K562 (cell line): Measurements from ENCODE around the gene ARMC6. TPM values are rescaled to one million over a fixed set of nuclear protein-coding genes. Genes with fewer than 3 reads are reported as not detected.
A peak's percentile ranks its signal among the peaks of the same experiment; 100 is the strongest.

Experiments
- ATAC-seq: fragments of 200-7000 bp; cut with Tn5 transposase; 3 replicates; pipeline ENCODE4 v1.9.1; 2020; ENCODE audit warnings: moderate library complexity
- BruUV-seq: library from RNA; stranded (reverse); fragments of 400-500 nt; replicated peaks from 2 replicates; lab custom pipeline; 2021; lab: Mats Ljungman, UMichigan
- CTCF ChIA-PET: fragments of 300-600 bp; formaldehyde crosslinking; extraction: SDS; loops from one replicate; lab custom pipeline; 2021; ENCODE audit warnings: low intra/inter-chr PET ratio; lab: Yijun Ruan, JAX
- POLR2A ChIA-PET: fragments of 300-600, 350-650 bp; sonication (Branson Sonifier 250); formaldehyde crosslinking; extraction: SDS; loops from one replicate; lab custom pipeline; 2021; ENCODE audit warnings: antibody characterized with exemption, inconsistent platforms; lab: Yijun Ruan, JAX
- DNase-seq, 4 experiments: peaks; one replicate each; pipeline versions ENCODE4 v3.0.0 to v3.0.0-alpha.2; 2011 to 2018; ENCODE audit warnings: low spot score in 3 of 4, mixed read lengths in 3 of 4; ENCODE audit errors: extremely low read depth in 1 of 4
- FAIRE-seq: peaks from 2 replicates; lab custom pipeline; 2011; peaks lifted over from hg19 to GRCh38; lab: Jason Lieb, UNC
- H2AFZ ChIP-seq: 2 replicates; pipeline ENCODE4 v1.6.0; 2011; ENCODE audit warnings: low read depth, low read length, control low read depth, inconsistent platforms
- H3K27ac ChIP-seq: fragments of 200-600 bp; 3 replicates; pipeline ENCODE4 v1.8.0; 2011; ENCODE audit warnings: low read depth, mild to moderate bottlenecking, control low read depth, inconsistent platforms, low read length, moderate library complexity, mixed read lengths; ENCODE audit errors: extremely low read depth
- H3K27me3 ChIP-seq, 2 experiments: fragments of 300-600 bp in 1 of 2; 2 replicates in 1 of 2; 3 replicates in 1 of 2; pipeline versions ENCODE4 v1.6.0 to v1.8.0; 2011; ENCODE audit warnings: inconsistent platforms in 2 of 2, low read length in 2 of 2, mild to moderate bottlenecking in 1 of 2, mixed read lengths in 1 of 2, moderate library complexity in 1 of 2; ENCODE audit not compliant: control insufficient read depth in 2 of 2, insufficient read depth in 2 of 2
- H3K36me3 ChIP-seq: fragments of 300-600 bp; 3 replicates; pipeline ENCODE4 v1.8.0; 2011; ENCODE audit warnings: mild to moderate bottlenecking, low read length, inconsistent platforms; ENCODE audit not compliant: control insufficient read depth, insufficient read depth
- H3K4me1 ChIP-seq, 2 experiments: fragments of 200-600 bp in 1 of 2; replicated peaks in 1 of 2; 2 replicates in 1 of 2; 3 replicates in 1 of 2; pipeline versions ENCODE4 v1.5.1 to v1.8.0; 2011; ENCODE audit warnings: inconsistent platforms in 2 of 2, low read length in 2 of 2, mild to moderate bottlenecking in 1 of 2, mixed read lengths in 1 of 2, moderate library complexity in 1 of 2; ENCODE audit not compliant: control insufficient read depth in 2 of 2, insufficient read depth in 2 of 2
- H3K4me2 ChIP-seq: 2 replicates; pipeline ENCODE4 v1.6.1; 2011; ENCODE audit warnings: low read length, control low read depth, inconsistent platforms, mixed read lengths; ENCODE audit not compliant: insufficient read depth
- H3K4me3 ChIP-seq: fragments of 200-600 bp; sonication (generic), shearing (Covaris generic); 2 replicates; pipeline ENCODE4 v1.5.1; 2016; ENCODE audit warnings: control low read depth, inconsistent platforms
- H3K79me2 ChIP-seq: fragments of 200-600 bp; 3 replicates; pipeline ENCODE4 v1.8.0; 2011; ENCODE audit warnings: low read length, inconsistent platforms; ENCODE audit not compliant: control insufficient read depth, insufficient read depth
- H3K9ac ChIP-seq, 2 experiments: 2 replicates each; pipeline versions ENCODE4 v1.6.0 to v1.6.1; 2011; ENCODE audit warnings: low read depth in 2 of 2, low read length in 2 of 2, control low read depth in 1 of 2, inconsistent platforms in 1 of 2, mild to moderate bottlenecking in 1 of 2, mixed read lengths in 1 of 2; ENCODE audit not compliant: insufficient read depth in 1 of 2
- H3K9me1 ChIP-seq: one replicate; pipeline ENCODE4 v1.6.0; 2011; ENCODE audit warnings: inconsistent platforms, mild to moderate bottlenecking, low read length, moderate library complexity; ENCODE audit not compliant: control insufficient read depth, insufficient read depth
- H3K9me3 ChIP-seq: replicated peaks from 2 replicates; pipeline ENCODE4 v1.5.1; 2011; ENCODE audit warnings: low read depth, low read length, inconsistent platforms; ENCODE audit not compliant: control insufficient read depth, insufficient read depth
- H4K20me1 ChIP-seq: replicated peaks from 2 replicates; pipeline ENCODE4 v1.6.1; 2011; ENCODE audit warnings: low read length, inconsistent platforms, mixed read lengths; ENCODE audit not compliant: control insufficient read depth, insufficient read depth
- CXXC5 ChIP-seq: fragments of 250-450 bp; sonication (Bioruptor Pico); IDR thresholded peaks from 2 replicates; pipeline ENCODE4 v1.8.0; 2022; ENCODE audit warnings: inconsistent platforms, mild to moderate bottlenecking, moderate library complexity
- FOXP1 ChIP-seq: sonication (generic); formaldehyde crosslinking; IDR thresholded peaks from 2 replicates; pipeline ENCODE4 v1.8.0; 2022; ENCODE audit warnings: mild to moderate bottlenecking, missing genetic modification reagents
- L3MBTL2 ChIP-seq: fragments of 450-650 bp; IDR thresholded peaks from 2 replicates; pipeline ENCODE4 v1.6.1; 2016; ENCODE audit warnings: mild to moderate bottlenecking, moderate library complexity
- MAZ ChIP-seq, 2 experiments: fragments of 450-650 bp in 1 of 2; sonication (generic) in 1 of 2; formaldehyde crosslinking; IDR thresholded peaks in 1 of 2; conservative IDR thresholded peaks in 1 of 2; 2 replicates each; pipeline versions ENCODE4 v1.4.0 to v1.5.0; 2020; ENCODE audit warnings: mild to moderate bottlenecking in 1 of 2, missing genetic modification reagents in 1 of 2
- MEF2D ChIP-seq: conservative IDR thresholded peaks from 2 replicates; pipeline ENCODE4 v1.6.1; 2016; ENCODE audit warnings: low read depth, missing genetic modification characterization, missing compliant biosample characterization
- NFRKB ChIP-seq: fragments of 450-650 bp; IDR thresholded peaks from 2 replicates; pipeline ENCODE4 v1.6.1; 2016; ENCODE audit warnings: low read depth
- TBL1XR1 ChIP-seq, 2 experiments: IDR thresholded peaks; 2 replicates each; pipeline ENCODE4 v1.6.1; 2012; ENCODE audit warnings: improper control_type of control experiment in 2 of 2, low read length in 2 of 2, mild to moderate bottlenecking in 1 of 2
- XRCC4 ChIP-seq: IDR thresholded peaks from one replicate; pipeline ENCODE4 v1.6.1; 2011; ENCODE audit not compliant: insufficient read depth, insufficient read length; ENCODE audit errors: extremely low read depth
- ZKSCAN8 ChIP-seq: fragments of 200-800 bp; sonication (Bioruptor generic); IDR thresholded peaks from 2 replicates; pipeline ENCODE4 v1.6.1; 2016; ENCODE audit warnings: missing genetic modification characterization, missing compliant biosample characterization
- ZNF518B ChIP-seq: fragments of 250-450 bp; sonication (Bioruptor Pico); IDR thresholded peaks from 2 replicates; pipeline ENCODE4 v1.5.0; 2021; ENCODE audit warnings: mild to moderate bottlenecking, moderate library complexity
- WGBS: fragments of 100-300 bp; shearing (Covaris generic); methylation state at CpG from one replicate; pipeline ENCODE4 v1.1.6; 2016; ENCODE audit warnings: low coverage, mixed read lengths; ENCODE audit not compliant: insufficient coverage; ENCODE audit errors: missing lambda C conversion rate; 5-methylcytosine and 5-hydroxymethylcytosine counted together
- in situ Hi-C: fragments of 300-500 bp; cut with MboI; formaldehyde crosslinking; loops from 4 replicates; pipeline ENCODE4 v1.15.0; 2018; ENCODE audit warnings: inconsistent platforms, mixed read lengths
- intact Hi-C: fragments of 100-400 bp; cut with micrococcal nuclease; formaldehyde crosslinking; loops from 2 replicates; pipeline ENCODE4 v1.14.2; 2022
- polyA plus RNA-seq, 8 experiments: library from polyadenylated mRNA; depleted of rRNA in 4 of 8; stranded (reverse) in 5 of 8; unstranded in 3 of 8; fragments of >200 nt; fragmentation: Nextera tagmentation in 2 of 8; fragmentation: Illumina TruSeq in 1 of 8; extraction: Ambion mirVana in 2 of 8; extraction: Trizol in 1 of 8; gene quantifications; 2 replicates each; pipeline versions ENCODE4 v1.2.1 to v1.2.3, GENCODE V29; 2011 to 2014; ENCODE audit warnings: inconsistent platforms in 1 of 8, missing spikeins in 1 of 8
- total RNA-seq, 7 experiments: library from RNA; depleted of rRNA in 6 of 7; stranded (reverse); fragments of >200 nt in 6 of 7; fragmentation: Illumina TruSeq in 2 of 7; extraction: Trizol in 2 of 7; gene quantifications; 2 replicates each; pipeline versions ENCODE4 v1.2.1 to v1.2.3, GENCODE V29; 2011 to 2021; ENCODE audit warnings: low replicate concordance in 1 of 7
- TF ChIP-seq, protein P1 (sequence below), 2 experiments: IDR thresholded peaks; 2 replicates each; pipeline ENCODE4 v1.6.1; 2012; ENCODE audit warnings: improper control_type of control experiment in 2 of 2, low read depth in 2 of 2, low read length in 2 of 2, borderline replicate concordance in 1 of 2
- TF ChIP-seq, protein P2 (sequence below): sonication (generic); formaldehyde crosslinking; IDR thresholded peaks from 2 replicates; pipeline ENCODE4 v1.8.0; 2022; ENCODE audit warnings: missing genetic modification reagents, mild to moderate bottlenecking, moderate library complexity, borderline replicate concordance

The ARMC6 gene
- total and polyA plus RNA-seq, 9 of the 15 experiments (the other 6 are each of a cell fraction or from before 2014, with no cell fraction given), result 2.1 to 93.4 (median 63.6) TPM

DNA sequence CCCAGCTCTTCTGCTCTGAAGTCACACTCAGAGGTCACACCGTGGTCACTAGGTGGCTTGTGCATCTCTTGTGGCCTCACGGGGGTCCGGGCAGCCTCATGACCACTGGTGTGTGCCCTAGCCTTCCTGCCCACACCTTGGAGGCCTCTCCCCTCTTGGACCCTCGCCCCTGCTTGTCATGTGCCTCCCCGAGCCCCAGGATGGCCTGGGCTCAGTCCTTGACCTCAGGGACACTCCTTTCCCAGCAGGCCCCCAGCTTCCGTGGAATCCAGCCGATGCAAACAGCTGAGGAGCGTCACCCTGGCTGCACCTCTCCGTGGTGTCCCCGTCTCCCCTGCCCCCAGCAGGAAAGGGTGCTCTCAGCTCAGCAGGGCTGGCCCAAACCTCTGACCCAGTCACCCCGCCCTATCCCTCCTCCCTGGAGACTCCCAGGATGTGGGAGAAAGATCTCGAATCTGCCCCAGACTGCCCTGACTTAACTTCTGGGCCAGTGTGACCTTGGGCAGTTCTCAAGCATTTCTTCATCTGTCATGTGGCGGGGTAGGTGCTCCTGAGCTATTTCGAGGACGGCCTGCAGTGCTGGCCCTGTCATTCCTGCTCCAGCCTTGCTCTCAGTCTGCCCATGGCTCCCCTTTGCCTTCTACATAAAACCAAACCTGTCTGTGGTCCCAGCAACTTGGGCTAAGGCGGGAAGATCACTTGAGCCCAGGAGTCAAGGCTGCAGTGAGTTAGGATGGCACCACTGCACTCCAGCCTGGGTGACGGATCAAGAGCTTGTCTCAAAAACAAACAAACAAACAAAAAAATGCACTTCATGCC is 25.8 kb downstream of the ARMC6 start:
- peak overlapping the region; percentile 95 for H3K4me2 ChIP-seq
- no peaks in the 10 kb centered on the region for H3K9me3 ChIP-seq
- H3K9me1 ChIP-seq, result peaks cover 3% of the 10 kb centered on the region
- BruUV-seq, result no TSS peak
- peak overlapping the region; percentile 84 to 90 for H3K9ac ChIP-seq
- no peak overlapping the region for H2AFZ ChIP-seq
- intact Hi-C loops (loop anchor here (10.0 kb wide), 1 partner anchor 266 kb away; the partner anchor contains the start of genes MAU2 and SUGP1), in situ Hi-C loops (loop anchor here (5.0 kb wide), 1 partner anchor 78 kb away; the partner anchor contains the start of gene TMEM161A)
- ChIA-PET POLR2A (interaction anchor here (0.6 to 1.7 kb wide), 7 partner anchors 9 to 463 kb away, joined by 3 to 11 read pairs (median 3); no protein-coding TSS in a partner anchor), CTCF (no interaction called here)
- H3K36me3 ChIP-seq, result peaks cover 62% of the 10 kb centered on the region
- H3K4me1 ChIP-seq, result peaks cover 47 to 87% of the 10 kb centered on the region in 2 experiments
- peaks cover 39% of the 10 kb centered on the region for H3K79me2 ChIP-seq
- DNase-seq, result peak; percentile 50 to 72 (median 62)
- H3K27ac ChIP-seq, result peak overlapping the region; percentile 89
- WGBS, result 28% methylated on average over 17 of the region's 17 CpGs
- no peaks in the 10 kb centered on the region; a peak in 1 of 5 replicates for H3K27me3 ChIP-seq
- H3K4me3 ChIP-seq, result no peak overlapping the region; the same call in 1 of the 2 replicates
- ATAC-seq, result peak; percentile 1; the same call in 1 of the 3 replicates
- peak; percentile 87 for FAIRE-seq
- H4K20me1 ChIP-seq, result 0 out of 2 replicates have a peak, but pooled peaks cover under 1% of the 10 kb centered on the region
- TF ChIP-seq FOXP1 (0 out of 2 replicates have a peak, but pooled peaks have one; percentile 29), TBL1XR1 (IDR thresholded peaks at IDR 0.05; ENCODE audit: low read length in 2 of 2) (peak in 1 of 2 experiments; percentile 71; a peak in 2 of 4 replicates), CXXC5 (CRISPR knock-in tag) (peak; percentile 37; the same call in 1 of the 2 replicates), L3MBTL2 (peak; percentile 30; the same call in 1 of the 2 replicates), XRCC4 (no peak), ZKSCAN8 (0 out of 2 replicates have a peak, but pooled peaks have one; percentile 6), MEF2D (0 out of 2 replicates have a peak, but pooled peaks have one; percentile 33), ZNF518B (CRISPR knock-in tag) (no peak), NFRKB (peak; percentile 81), MAZ (CRISPR knock-in tag; conservative IDR thresholded peaks at IDR 0.05 in 1 of 2, IDR thresholded peaks at IDR 0.05 in 1 of 2) (peak in 1 of 2 experiments; percentile 55; a peak in 1 of 4 replicates)
- TF ChIP-seq, protein P1, sequence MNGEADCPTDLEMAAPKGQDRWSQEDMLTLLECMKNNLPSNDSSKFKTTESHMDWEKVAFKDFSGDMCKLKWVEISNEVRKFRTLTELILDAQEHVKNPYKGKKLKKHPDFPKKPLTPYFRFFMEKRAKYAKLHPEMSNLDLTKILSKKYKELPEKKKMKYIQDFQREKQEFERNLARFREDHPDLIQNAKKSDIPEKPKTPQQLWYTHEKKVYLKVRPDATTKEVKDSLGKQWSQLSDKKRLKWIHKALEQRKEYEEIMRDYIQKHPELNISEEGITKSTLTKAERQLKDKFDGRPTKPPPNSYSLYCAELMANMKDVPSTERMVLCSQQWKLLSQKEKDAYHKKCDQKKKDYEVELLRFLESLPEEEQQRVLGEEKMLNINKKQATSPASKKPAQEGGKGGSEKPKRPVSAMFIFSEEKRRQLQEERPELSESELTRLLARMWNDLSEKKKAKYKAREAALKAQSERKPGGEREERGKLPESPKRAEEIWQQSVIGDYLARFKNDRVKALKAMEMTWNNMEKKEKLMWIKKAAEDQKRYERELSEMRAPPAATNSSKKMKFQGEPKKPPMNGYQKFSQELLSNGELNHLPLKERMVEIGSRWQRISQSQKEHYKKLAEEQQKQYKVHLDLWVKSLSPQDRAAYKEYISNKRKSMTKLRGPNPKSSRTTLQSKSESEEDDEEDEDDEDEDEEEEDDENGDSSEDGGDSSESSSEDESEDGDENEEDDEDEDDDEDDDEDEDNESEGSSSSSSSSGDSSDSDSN (IDR thresholded peaks at IDR 0.05; ENCODE audit: borderline replicate concordance in 1 of 2, low read depth in 2 of 2, low read length in 2 of 2), result 0 out of 4 replicates have a peak, but pooled peaks of 1 of the 2 experiments have one; percentile 39
- TF ChIP-seq, protein P2, sequence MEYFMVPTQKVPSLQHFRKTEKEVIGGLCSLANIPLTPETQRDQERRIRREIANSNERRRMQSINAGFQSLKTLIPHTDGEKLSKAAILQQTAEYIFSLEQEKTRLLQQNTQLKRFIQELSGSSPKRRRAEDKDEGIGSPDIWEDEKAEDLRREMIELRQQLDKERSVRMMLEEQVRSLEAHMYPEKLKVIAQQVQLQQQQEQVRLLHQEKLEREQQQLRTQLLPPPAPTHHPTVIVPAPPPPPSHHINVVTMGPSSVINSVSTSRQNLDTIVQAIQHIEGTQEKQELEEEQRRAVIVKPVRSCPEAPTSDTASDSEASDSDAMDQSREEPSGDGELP (CRISPR knock-in tag), result peak; percentile 55; the same call in 1 of the 2 replicates
